Kidney epithelial cell (primary cell): ENCODE data around the gene NIPBL. TPM values are rescaled to one million over a fixed set of nuclear protein-coding genes. Genes with fewer than 3 reads are reported as not detected.

Experiments used
- DNase-seq: peaks from one replicate; pipeline ENCODE4 v3.0.0-alpha.2; 2010; ENCODE audit warnings: low read depth
- H3K27me3 ChIP-seq: 2 replicates; pipeline ENCODE4 v1.6.0; 2011; ENCODE audit warnings: low read length; ENCODE audit not compliant: control insufficient read depth, insufficient read depth
- H3K36me3 ChIP-seq: 2 replicates; pipeline ENCODE4 v1.5.1; 2011; ENCODE audit warnings: low read length; ENCODE audit not compliant: control insufficient read depth, insufficient read depth
- H3K4me3 ChIP-seq: 2 replicates; pipeline ENCODE4 v1.5.1; 2011; ENCODE audit warnings: low read depth, mild to moderate bottlenecking, control low read depth, low read length
- CTCF ChIP-seq: IDR thresholded peaks from 2 replicates; pipeline ENCODE4 v1.5.1; 2011; ENCODE audit warnings: mild to moderate bottlenecking, moderate library complexity, low read length, control low read depth, inconsistent platforms; ENCODE audit not compliant: insufficient read depth, poor library complexity, severe bottlenecking
- total RNA-seq: library from RNA; depleted of rRNA; stranded (reverse); fragments of >200 nt; gene quantifications from 2 replicates; pipeline ENCODE4 v1.2.3, GENCODE V29; 2015

NIPBL gene
- total RNA-seq, 1 donor from 2014 or later: 21.1 TPM

GRCh38 chr5:37055383-37055990 is 178.9 kb downstream of the NIPBL start:
- no peak for TF ChIP-seq CTCF
- Histone ChIP-seq H3K27me3 (no peaks in the 10 kb centered on the region), H3K36me3 (no peaks in the 10 kb centered on the region), H3K4me3 (no peak overlapping the region)
- DNase-seq: no peak

- no peak overlapping the region for H3K4me3 ChIP-seq
- H3K27me3 ChIP-seq: no peaks in the 10 kb centered on the region
- no peak for DNase-seq
- no peak for TF ChIP-seq CTCF
- no peaks in the 10 kb centered on the region for H3K36me3 ChIP-seq
These were observed 180.2 kb downstream of the NIPBL start for GRCh38 chr5:37056762-37057161.

DNA sequence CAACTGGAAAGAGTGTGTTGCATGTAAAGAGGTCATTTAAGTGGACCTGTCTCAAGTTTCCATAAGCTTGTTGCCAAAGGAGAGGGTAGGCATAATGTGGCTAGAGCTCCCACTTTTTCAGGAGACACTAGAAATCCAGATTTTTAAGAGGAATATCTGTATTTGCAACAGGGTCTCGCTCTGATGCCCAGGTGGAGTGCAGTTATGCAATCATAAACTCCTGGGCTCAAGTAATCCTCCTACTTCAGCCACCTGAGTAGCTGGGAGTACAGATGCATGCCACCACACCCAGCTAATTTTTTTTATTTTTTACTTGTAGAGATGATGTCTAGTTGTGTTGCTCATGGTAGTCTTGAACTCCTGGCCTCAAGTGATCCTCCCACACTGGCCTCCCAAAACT is 183.5 kb downstream of the NIPBL start:
- Histone ChIP-seq H3K4me3 (no peak overlapping the region), H3K36me3 (no peaks in the 10 kb centered on the region), H3K27me3 (no peaks in the 10 kb centered on the region)
- TF ChIP-seq CTCF: no peak
- DNase-seq: no peak

DNA sequence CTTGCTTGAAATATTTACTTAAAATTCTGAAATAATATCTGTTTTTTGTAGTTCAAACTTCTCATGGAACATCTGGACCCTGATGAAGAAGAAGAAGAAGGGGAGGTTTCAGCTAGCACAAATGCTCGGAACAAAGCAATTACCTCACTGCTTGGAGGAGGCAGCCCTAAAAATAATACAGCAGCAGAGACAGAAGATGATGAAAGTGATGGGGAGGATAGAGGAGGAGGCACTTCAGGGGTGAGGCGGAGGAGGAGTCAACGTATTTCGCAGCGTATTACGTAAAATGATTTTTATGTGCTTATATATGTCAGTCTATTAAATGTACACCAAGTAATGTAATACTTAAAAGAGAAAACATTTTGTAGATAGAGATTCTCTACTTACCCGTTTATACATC is 187.2 kb downstream of the NIPBL start:
- Histone ChIP-seq H3K4me3 (no peak overlapping the region), H3K36me3 (no peaks in the 10 kb centered on the region), H3K27me3 (no peaks in the 10 kb centered on the region)
- no peak for DNase-seq
- no peak for TF ChIP-seq CTCF

- no peaks in the 10 kb centered on the region for H3K27me3 ChIP-seq
- no peak for DNase-seq
- no peak overlapping the region for H3K4me3 ChIP-seq
- H3K36me3 ChIP-seq: no peaks in the 10 kb centered on the region
- TF ChIP-seq CTCF: no peak
These were observed 187.9 kb downstream of the NIPBL start for GRCh38 chr5:37064442-37064841.

GRCh38 chr5:37071487-37071886 is 194.9 kb downstream of the NIPBL start:
- no peak for DNase-seq
- no peaks in the 10 kb centered on the region for H3K27me3 ChIP-seq
- no peak for TF ChIP-seq CTCF
- H3K4me3 ChIP-seq: no peak overlapping the region
- H3K36me3 ChIP-seq: no peaks in the 10 kb centered on the region
